Psoas muscle (tissue), 8 donors: ENCODE measurements around the gene VAV3. TPM values are rescaled to one million over a fixed set of nuclear protein-coding genes. Genes with fewer than 3 reads are reported as not detected.

ENCODE experiments used
- ATAC-seq, 4 donors: fragments of 200-7000 bp; cut with Tn5 transposase; one replicate each; pipeline ENCODE4 v1.9.1; 2020; ENCODE audit warnings: moderate library complexity in 3 of 4, mild to moderate bottlenecking in 2 of 4
- DNase-seq, 2 donors: peaks; one replicate each; pipeline ENCODE4 v3.0.0-alpha.2; 2020
- H3K27ac ChIP-seq: fragments of 200-600 bp; one replicate; pipeline ENCODE4 v1.8.0; 2022
- H3K27me3 ChIP-seq, 3 donors: fragments of 200-600 bp in 1 of 3; one replicate each; pipeline versions ENCODE4 v1.6.1 to v1.8.0; 2013 to 2022; ENCODE audit warnings: low read length in 2 of 3, mild to moderate bottlenecking in 2 of 3, moderate library complexity in 1 of 3; ENCODE audit not compliant: insufficient read depth in 3 of 3
- H3K36me3 ChIP-seq, 2 donors: fragments of 200-600 bp in 1 of 2; one replicate each; pipeline versions ENCODE4 v1.6.1 to v1.8.0; 2013 to 2022; ENCODE audit warnings: low read depth in 1 of 2, mild to moderate bottlenecking in 1 of 2, moderate library complexity in 1 of 2; ENCODE audit not compliant: insufficient read depth in 1 of 2
- H3K4me1 ChIP-seq: fragments of 200-600 bp; one replicate; pipeline ENCODE4 v1.8.0; 2022
- H3K4me3 ChIP-seq: fragments of 200-600 bp; one replicate; pipeline ENCODE4 v1.8.0; 2022; ENCODE audit warnings: mild to moderate bottlenecking
- H3K9me3 ChIP-seq: fragments of 200-600 bp; one replicate; pipeline ENCODE4 v1.8.0; 2022
- WGBS, 3 donors: extraction: QIAGEN DNeasy Blood & Tissue Kit; methylation state at CpG; one replicate each; pipeline versions ENCODE4 v1.1.6 to v1.1.7; 2013; 5-methylcytosine and 5-hydroxymethylcytosine counted together
- intact Hi-C, 2 donors: fragments of 100-400 bp; cut with DNase I; formaldehyde crosslinking; loops; one replicate each; pipeline versions ENCODE4 v1.11.0 to v1.14.2; 2022
- polyA plus RNA-seq, 3 donors: library from polyadenylated mRNA; stranded (reverse); fragments of 200-250 nt; gene quantifications; one replicate each; pipeline ENCODE4 v1.2.3, GENCODE V29; 2013
- total RNA-seq, 4 donors: library from RNA; stranded (reverse); fragmentation: NEBNext Ultra II Directional in 2 of 4; extraction: Animal tissue kit (Norgen Biotek cat#: 25700) in 2 of 4; gene quantifications; one replicate each; pipeline versions ENCODE4 v1.2.1 to v1.2.4, GENCODE V29; 2021 to 2023
- TF ChIP-seq, protein P1 (sequence below): fragments of 200-600 bp; IDR thresholded peaks from one replicate; pipeline ENCODE4 v1.8.0; 2022; ENCODE audit warnings: antibody characterized with exemption
- donor health status: healthy with polysubstance abuse.
- donor health status: DM: no; HTN: no; CAD: no; lungs with moderate emphysema.
- donor health status: Bipolar disorder and iron deficiency.
- donor health status: healthy.
- donor health status: DM: yes; HTN: yes; CAD: no.
- donor health status: DM: no; HTN: no; CAD: no.
- donor health status: DM: no; HTN: no; CAD: no.
- donor health status: DM: yes; HTN: yes; CAD: no.

Gene VAV3
- total and polyA plus RNA-seq, 7 donors, result 0.28 to 1.7 (median 0.72) TPM

DNA sequence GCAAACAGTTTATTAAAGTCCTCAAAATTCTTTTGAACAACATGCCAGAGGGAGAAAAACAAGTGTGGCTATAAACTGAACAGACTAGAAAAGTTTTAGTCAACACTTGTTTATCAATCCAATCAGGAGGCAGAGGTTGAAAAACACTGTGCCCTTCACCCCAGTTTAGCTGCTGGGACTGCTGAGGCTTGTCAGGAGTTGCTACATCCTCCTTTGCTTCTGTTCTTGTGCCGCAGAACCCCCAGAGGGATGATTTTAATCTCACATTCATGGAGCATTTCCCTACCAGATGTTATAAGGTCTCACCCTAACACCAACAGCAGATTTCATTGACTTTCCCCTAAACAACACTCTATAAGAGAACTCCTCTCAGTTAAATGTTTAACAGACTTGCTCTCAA, 321.2 kb downstream of the VAV3 start:
- no peaks in the 10 kb centered on the region for H3K4me1 ChIP-seq
- no peak for DNase-seq
- WGBS, 3 donors, result 35 to 57% (median 53%) methylated on average over 1 of the region's 1 CpG
- no peaks in the 10 kb centered on the region for H3K9me3 ChIP-seq
- no peak overlapping the region for H3K4me3 ChIP-seq
- H3K27ac ChIP-seq, result no peak overlapping the region
- H3K27me3 ChIP-seq, result no peaks in the 10 kb centered on the region
- TF ChIP-seq, protein P1, sequence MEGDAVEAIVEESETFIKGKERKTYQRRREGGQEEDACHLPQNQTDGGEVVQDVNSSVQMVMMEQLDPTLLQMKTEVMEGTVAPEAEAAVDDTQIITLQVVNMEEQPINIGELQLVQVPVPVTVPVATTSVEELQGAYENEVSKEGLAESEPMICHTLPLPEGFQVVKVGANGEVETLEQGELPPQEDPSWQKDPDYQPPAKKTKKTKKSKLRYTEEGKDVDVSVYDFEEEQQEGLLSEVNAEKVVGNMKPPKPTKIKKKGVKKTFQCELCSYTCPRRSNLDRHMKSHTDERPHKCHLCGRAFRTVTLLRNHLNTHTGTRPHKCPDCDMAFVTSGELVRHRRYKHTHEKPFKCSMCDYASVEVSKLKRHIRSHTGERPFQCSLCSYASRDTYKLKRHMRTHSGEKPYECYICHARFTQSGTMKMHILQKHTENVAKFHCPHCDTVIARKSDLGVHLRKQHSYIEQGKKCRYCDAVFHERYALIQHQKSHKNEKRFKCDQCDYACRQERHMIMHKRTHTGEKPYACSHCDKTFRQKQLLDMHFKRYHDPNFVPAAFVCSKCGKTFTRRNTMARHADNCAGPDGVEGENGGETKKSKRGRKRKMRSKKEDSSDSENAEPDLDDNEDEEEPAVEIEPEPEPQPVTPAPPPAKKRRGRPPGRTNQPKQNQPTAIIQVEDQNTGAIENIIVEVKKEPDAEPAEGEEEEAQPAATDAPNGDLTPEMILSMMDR, result no peak
- ATAC-seq, result no peak
- H3K36me3 ChIP-seq, result no peaks in the 10 kb centered on the region
- intact Hi-C loops, result no loop called here

DNA sequence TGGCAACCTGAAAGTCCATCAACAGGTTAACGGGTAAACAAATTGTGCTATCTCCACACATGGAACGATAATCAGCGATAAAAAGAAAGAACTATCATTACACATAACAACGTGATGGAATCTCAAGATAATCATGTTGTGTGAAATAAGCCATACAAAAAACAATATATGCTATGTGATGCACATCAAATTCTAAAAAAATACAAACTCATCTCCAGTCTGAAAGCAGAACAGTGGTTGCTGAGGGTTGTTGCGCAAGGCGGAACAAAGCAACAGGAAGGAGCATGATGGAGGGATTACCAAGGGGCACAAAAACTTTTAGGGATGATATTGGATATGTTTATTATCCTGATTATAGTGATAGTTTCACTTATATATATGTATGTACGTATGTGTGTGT, 324.8 kb downstream of the VAV3 start:
- no peaks in the 10 kb centered on the region for H3K27me3 ChIP-seq
- H3K9me3 ChIP-seq, result no peaks in the 10 kb centered on the region
- TF ChIP-seq, protein P1, result no peak
- no peak overlapping the region for H3K4me3 ChIP-seq
- 85 to 94% (median 85%) methylated on average over 7 of the region's 7 CpGs for WGBS, 3 donors
- no peak for DNase-seq
- no peak overlapping the region for H3K27ac ChIP-seq
- intact Hi-C loops, result no loop called here
- H3K4me1 ChIP-seq, result no peaks in the 10 kb centered on the region
- ATAC-seq, result no peak
- no peaks in the 10 kb centered on the region for H3K36me3 ChIP-seq

DNA sequence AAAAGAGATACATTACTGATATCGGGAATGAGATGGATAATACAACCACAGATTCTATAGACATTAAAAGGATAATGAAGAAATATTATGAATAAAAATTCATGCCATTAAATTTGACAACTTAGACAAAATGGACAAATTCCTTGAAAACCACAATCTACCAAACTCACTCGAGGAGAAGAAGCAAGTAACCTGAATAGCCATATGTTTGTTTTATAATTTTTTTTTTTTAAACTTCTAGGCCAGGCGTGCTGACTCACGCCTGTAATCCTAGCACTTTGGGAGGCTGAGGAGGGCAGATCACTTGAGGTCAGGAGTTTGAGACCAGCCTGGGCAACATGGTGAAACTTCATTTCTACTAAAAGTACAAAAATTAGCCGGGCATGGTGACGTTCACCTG, 327.9 kb downstream of the VAV3 start:
- intact Hi-C loops, result no loop called here
- ATAC-seq (no peak), DNase-seq (no peak)

DNA sequence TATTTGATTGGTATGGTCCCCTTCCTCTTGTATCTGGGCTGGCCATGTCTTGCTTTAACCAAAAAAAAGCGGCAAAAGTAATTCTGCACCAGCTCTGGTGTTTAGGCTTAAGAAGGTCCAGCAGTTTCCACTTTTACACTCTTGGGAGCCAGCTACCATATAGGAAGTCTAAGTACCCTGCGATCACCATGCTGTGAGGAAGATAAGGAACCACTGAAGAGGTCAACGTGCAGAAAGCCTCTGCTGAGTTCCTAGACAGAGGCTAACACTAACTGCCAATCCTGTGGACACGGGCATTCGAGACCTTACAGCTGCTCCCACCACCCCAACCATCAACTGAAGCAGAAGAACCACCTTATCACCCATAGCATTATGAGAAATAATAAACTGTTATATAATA, 331.4 kb downstream of the VAV3 start:
- no peaks in the 10 kb centered on the region for H3K9me3 ChIP-seq
- WGBS, 3 donors, result 67 to 94% (median 78%) methylated on average over 5 of the region's 5 CpGs

More for the DNA sequence above, 327.9 kb downstream of the VAV3 start:
- Histone ChIP-seq H3K27ac (no peak overlapping the region), H3K4me1 (no peaks in the 10 kb centered on the region), H3K27me3 (no peaks in the 10 kb centered on the region), H3K4me3 (no peak overlapping the region), H3K9me3 (no peaks in the 10 kb centered on the region), H3K36me3 (no peaks in the 10 kb centered on the region)
- WGBS, 3 donors, result 85 to 87% (median 87%) methylated on average over 6 of the region's 6 CpGs
- TF ChIP-seq, protein P1, result no peak

More for the DNA sequence above, 331.4 kb downstream of the VAV3 start:
- DNase-seq (no peak), ATAC-seq (no peak)
- no peak overlapping the region for H3K4me3 ChIP-seq
- intact Hi-C loops, result no loop called here
- H3K27ac ChIP-seq, result no peak overlapping the region
- no peaks in the 10 kb centered on the region for H3K36me3 ChIP-seq
- H3K27me3 ChIP-seq, result no peaks in the 10 kb centered on the region
- TF ChIP-seq, protein P1, result no peak
- no peaks in the 10 kb centered on the region for H3K4me1 ChIP-seq
